GM21529 (cell line): ENCODE results near the gene ARPC4.
"Not testable (repeated sequence)": the region's sequence is repeated elsewhere in the genome, so short reads cannot be mapped to it uniquely, and the experiment has no call there.

Source experiments
- ATAC-seq: cut with Tn5 transposase; IDR thresholded peaks from one replicate; pipeline ENCODE4 v1.9.1; 2021; ENCODE audit not compliant: unreplicated experiment

ARPC4 gene

GRCh38 chr3:9818666-9819335 lies 25.9 kb downstream of the ARPC4 start:
- no peak for ATAC-seq

- no peak for ATAC-seq
These were observed 27.7 kb downstream of the ARPC4 start for GRCh38 chr3:9820543-9820942.

GRCh38 chr3:9820946-9821345 lies 28.1 kb downstream of the ARPC4 start:
- no peak for ATAC-seq

- ATAC-seq: no peak
These were observed 32.7 kb downstream of the ARPC4 start for GRCh38 chr3:9825451-9826040.

- no peak for ATAC-seq
These were observed 34.1 kb downstream of the ARPC4 start for GRCh38 chr3:9826815-9827573.

- ATAC-seq: no peak
These were observed 36.2 kb downstream of the ARPC4 start for GRCh38 chr3:9828801-9829755.

GRCh38 chr3:9831253-9831652 lies 38.4 kb downstream of the ARPC4 start:
- ATAC-seq: no peak

GRCh38 chr3:9833078-9833477 lies 40.2 kb downstream of the ARPC4 start:
- ATAC-seq: no peak

GRCh38 chr3:9834520-9835380 lies 41.9 kb downstream of the ARPC4 start:
- ATAC-seq: no peak

GRCh38 chr3:9837701-9838582 lies 45.1 kb downstream of the ARPC4 start:
- no peak for ATAC-seq

- ATAC-seq: no peak
These were observed 46.0 kb downstream of the ARPC4 start for GRCh38 chr3:9838856-9839255.

- no peak for ATAC-seq
These were observed 48.1 kb downstream of the ARPC4 start for GRCh38 chr3:9841015-9841414.

GRCh38 chr3:9843715-9844438 lies 51.0 kb downstream of the ARPC4 start, which contains the start of gene RPUSD3:
Gene RPUSD3 (minus strand): TSS chr3:9844008. CDS start chr3:9843990, 18 bp downstream.
- ATAC-seq: peak; percentile 97

- ATAC-seq: no peak
These were observed 53.3 kb downstream of the ARPC4 start for GRCh38 chr3:9846231-9846630.

GRCh38 chr3:9846931-9847488 lies 54.1 kb downstream of the ARPC4 start:
- no peak for ATAC-seq

- ATAC-seq: not testable (repeated sequence)
These were observed 55.0 kb downstream of the ARPC4 start for GRCh38 chr3:9847870-9848269.

GRCh38 chr3:9848860-9849259 lies 56.0 kb downstream of the ARPC4 start:
- not testable (repeated sequence) for ATAC-seq

- not testable (repeated sequence) for ATAC-seq
These were observed 58.5 kb downstream of the ARPC4 start for GRCh38 chr3:9851383-9851782.
